VCaP (cell line): ENCODE measurements around the gene NTF4.
"Not testable (repeated sequence)": the region's sequence is repeated elsewhere in the genome, so short reads cannot be mapped to it uniquely, and the experiment has no call there.

ENCODE experiments used
- H3K27ac ChIP-seq: fragments of 450-650 bp; 2 replicates; pipeline ENCODE4 v1.5.1; 2017
- TF ChIP-seq, protein P1 (sequence below): fragments of 450-650 bp; conservative IDR thresholded peaks from 2 replicates; pipeline ENCODE4 v1.5.1; 2017; ENCODE audit warnings: mild to moderate bottlenecking, moderate library complexity

Gene NTF4

GRCh38 chr19:49061000-49061399 lies 3.6 kb downstream of the NTF4 start:
- H3K27ac ChIP-seq, result no peak overlapping the region
- TF ChIP-seq, protein P1, sequence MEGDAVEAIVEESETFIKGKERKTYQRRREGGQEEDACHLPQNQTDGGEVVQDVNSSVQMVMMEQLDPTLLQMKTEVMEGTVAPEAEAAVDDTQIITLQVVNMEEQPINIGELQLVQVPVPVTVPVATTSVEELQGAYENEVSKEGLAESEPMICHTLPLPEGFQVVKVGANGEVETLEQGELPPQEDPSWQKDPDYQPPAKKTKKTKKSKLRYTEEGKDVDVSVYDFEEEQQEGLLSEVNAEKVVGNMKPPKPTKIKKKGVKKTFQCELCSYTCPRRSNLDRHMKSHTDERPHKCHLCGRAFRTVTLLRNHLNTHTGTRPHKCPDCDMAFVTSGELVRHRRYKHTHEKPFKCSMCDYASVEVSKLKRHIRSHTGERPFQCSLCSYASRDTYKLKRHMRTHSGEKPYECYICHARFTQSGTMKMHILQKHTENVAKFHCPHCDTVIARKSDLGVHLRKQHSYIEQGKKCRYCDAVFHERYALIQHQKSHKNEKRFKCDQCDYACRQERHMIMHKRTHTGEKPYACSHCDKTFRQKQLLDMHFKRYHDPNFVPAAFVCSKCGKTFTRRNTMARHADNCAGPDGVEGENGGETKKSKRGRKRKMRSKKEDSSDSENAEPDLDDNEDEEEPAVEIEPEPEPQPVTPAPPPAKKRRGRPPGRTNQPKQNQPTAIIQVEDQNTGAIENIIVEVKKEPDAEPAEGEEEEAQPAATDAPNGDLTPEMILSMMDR, result no peak

- TF ChIP-seq, protein P1, result no peak
- H3K27ac ChIP-seq, result no peak overlapping the region
These were observed 5.6 kb downstream of the NTF4 start for GRCh38 chr19:49059053-49059452.

- no peak overlapping the region for H3K27ac ChIP-seq
- TF ChIP-seq, protein P1, result no peak
These were observed 6.1 kb downstream of the NTF4 start for GRCh38 chr19:49058562-49058961.

GRCh38 chr19:49057636-49058234 lies 6.9 kb downstream of the NTF4 start, which contains the start of gene CGB7:
TSS of gene CGB7 (minus strand) at chr19:49057749. CDS start at chr19:49055375, 2,374 bp downstream.
- TF ChIP-seq, protein P1, result no peak
- no peak within 1 kb of the TSS; the same call in 1 of the 2 replicates for H3K27ac ChIP-seq

DNA sequence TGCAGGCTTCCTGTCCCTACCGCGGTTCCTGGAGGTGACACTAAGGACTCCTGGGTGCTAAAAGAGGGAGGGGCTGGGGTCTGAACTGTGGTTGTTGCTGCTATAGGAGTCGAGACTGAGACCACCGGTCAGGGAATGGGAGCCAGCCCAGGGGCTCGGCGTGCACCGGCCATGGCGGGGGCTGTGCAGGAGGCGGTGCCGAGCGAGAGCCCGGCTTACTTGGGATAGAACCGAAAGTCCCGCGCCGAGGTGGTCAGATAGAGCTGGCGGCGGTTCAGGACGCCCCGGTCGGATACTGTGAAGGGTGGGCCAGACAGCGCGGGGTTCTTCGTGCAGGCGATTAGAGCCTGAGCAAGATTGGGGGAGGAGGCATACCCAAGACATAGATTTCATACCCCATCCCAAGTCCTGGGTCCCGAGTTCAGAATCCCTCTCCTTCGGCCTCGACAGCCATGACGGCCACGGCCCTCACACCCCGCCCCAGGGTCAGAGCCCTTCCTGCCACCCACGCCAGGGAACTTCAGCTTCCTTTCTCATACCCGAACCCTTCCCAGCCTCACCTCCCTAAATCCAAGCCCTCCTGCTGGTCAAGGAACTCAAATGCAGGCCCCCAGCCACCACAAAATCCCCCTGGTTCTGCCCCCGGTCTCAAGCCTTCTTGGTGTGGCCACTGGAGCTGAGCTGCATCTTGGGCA lies 7.6 kb downstream of the NTF4 start:
- not testable (repeated sequence) for H3K27ac ChIP-seq

DNA sequence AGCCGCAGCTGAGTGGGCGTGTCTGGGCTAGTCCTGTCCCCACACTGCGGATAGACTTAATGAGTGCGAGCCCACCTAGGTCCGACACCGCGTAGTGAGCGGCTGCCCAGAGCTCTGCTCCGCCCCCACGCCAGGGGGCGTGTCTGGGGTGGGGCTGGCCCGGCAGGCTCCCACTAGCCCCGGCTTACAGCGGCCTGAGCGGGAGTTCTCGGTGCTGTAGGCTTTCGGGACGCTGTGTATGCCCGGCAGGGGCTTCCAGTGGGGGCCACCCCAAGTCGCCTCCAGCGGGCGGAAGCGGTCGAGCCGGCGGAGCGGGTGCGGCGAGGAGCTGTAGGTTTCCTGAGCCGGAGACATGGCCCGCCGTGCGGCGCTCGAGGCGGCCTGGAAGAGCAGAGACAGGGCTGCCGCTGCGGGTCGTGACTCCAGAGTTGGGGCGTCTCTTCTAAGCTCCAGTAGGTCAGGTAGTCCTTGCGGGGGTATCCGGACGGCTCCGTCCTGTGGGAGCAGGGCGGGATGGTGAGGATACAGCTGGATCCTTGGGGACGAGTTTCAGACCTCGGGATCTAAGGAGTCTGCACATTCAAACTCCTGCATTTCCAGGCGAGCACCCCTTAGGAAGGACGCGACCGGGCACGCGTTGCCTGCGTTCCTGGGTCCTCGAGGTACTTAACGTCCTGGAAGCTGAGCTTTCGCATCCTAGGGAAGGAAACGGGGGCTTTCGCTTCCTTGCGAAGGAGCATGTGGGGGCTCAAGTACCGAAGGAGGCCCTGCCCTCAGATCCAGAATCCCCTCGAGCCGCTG lies 8.3 kb downstream of the NTF4 start:
- TF ChIP-seq, protein P1, result peak; percentile 31
- peak overlapping the region; percentile 47; the same call in 1 of the 2 replicates for H3K27ac ChIP-seq

- not testable (repeated sequence) for H3K27ac ChIP-seq
These were observed 14.1 kb downstream of the NTF4 start for GRCh38 chr19:49050376-49051033.

DNA sequence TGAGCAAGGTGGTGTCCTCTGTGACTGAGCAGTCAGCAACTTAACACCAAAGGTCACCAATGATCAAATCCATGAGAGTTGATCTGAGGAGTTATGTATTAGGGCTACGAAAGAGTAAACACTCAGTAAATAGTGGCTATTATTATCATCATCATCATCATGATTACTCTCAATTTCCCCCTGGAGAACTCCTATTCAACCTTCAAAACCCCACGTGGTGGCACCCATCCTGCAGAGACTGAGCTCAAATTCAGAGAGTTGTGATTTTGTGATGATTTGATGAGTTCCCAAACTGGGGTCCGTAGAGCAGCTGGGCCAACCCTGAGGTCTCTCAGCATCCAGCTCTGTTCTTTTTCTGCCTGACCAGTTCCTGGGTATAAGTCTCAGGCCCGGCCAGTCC lies 14.8 kb downstream of the NTF4 start:
- not testable (repeated sequence) for H3K27ac ChIP-seq

DNA sequence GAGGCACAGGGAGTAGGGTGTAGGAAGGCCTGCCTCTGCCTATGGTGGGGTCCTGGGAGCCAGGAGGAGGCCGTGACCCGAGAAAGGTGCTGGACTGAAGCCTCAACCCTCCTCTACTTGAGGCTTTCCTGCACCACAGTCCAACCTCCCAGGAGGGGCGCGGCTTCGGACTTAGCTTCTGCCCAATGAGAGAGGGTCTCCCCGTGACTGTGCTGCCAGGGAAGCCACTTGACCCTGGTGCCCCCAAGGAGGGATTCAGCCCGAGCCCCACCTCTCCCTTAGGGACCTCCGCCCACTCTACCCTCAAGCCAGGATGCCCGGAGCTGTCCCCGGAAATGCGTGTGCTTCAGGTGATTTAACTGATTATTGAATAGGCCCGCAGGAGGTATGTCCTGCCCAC lies 15.6 kb downstream of the NTF4 start, which contains the start of gene CGB8:
CGB8 (minus strand) TSS at position 101 of the 400 bp plus-strand sequence. CDS start 372 bp downstream, outside the sequence.
- not testable (repeated sequence) for H3K27ac ChIP-seq

GRCh38 chr19:49043548-49043947 lies 21.1 kb downstream of the NTF4 start, which contains the start of gene CGB5:
TSS of gene CGB5 (plus strand) at chr19:49043848. CDS start at chr19:49044210, 362 bp downstream.
- not testable (repeated sequence) for H3K27ac ChIP-seq

GRCh38 chr19:49042666-49043065 lies 22.0 kb downstream of the NTF4 start:
- H3K27ac ChIP-seq, result not testable (repeated sequence)
